K562 (cell line): Measurements from ENCODE around the gene P2RX3. TPM values are rescaled to one million over a fixed set of nuclear protein-coding genes. Genes with fewer than 3 reads are reported as not detected.
"Not testable (repeated sequence)": the region's sequence is repeated elsewhere in the genome, so short reads cannot be mapped to it uniquely, and the experiment has no call there.

Experiments used
- ATAC-seq: fragments of 200-7000 bp; cut with Tn5 transposase; 3 replicates; pipeline ENCODE4 v1.9.1; 2020; ENCODE audit warnings: moderate library complexity
- BruUV-seq: library from RNA; stranded (reverse); fragments of 400-500 nt; replicated peaks from 2 replicates; lab custom pipeline; 2021; lab: Mats Ljungman, UMichigan
- CTCF ChIA-PET: fragments of 300-600 bp; formaldehyde crosslinking; extraction: SDS; loops from one replicate; lab custom pipeline; 2021; ENCODE audit warnings: low intra/inter-chr PET ratio; lab: Yijun Ruan, JAX
- POLR2A ChIA-PET: fragments of 300-600, 350-650 bp; sonication (Branson Sonifier 250); formaldehyde crosslinking; extraction: SDS; loops from one replicate; lab custom pipeline; 2021; ENCODE audit warnings: antibody characterized with exemption, inconsistent platforms; lab: Yijun Ruan, JAX
- DNase-seq, 4 experiments: peaks; one replicate each; pipeline versions ENCODE4 v3.0.0 to v3.0.0-alpha.2; 2011 to 2018; ENCODE audit warnings: low spot score in 3 of 4, mixed read lengths in 3 of 4; ENCODE audit errors: extremely low read depth in 1 of 4
- FAIRE-seq: peaks from 2 replicates; lab custom pipeline; 2011; peaks lifted over from hg19 to GRCh38; lab: Jason Lieb, UNC
- H2AFZ ChIP-seq: 2 replicates; pipeline ENCODE4 v1.6.0; 2011; ENCODE audit warnings: low read depth, low read length, control low read depth, inconsistent platforms
- H3K27ac ChIP-seq: fragments of 200-600 bp; 3 replicates; pipeline ENCODE4 v1.8.0; 2011; ENCODE audit warnings: low read depth, mild to moderate bottlenecking, control low read depth, inconsistent platforms, low read length, moderate library complexity, mixed read lengths; ENCODE audit errors: extremely low read depth
- H3K27me3 ChIP-seq, 2 experiments: fragments of 300-600 bp in 1 of 2; 2 replicates in 1 of 2; 3 replicates in 1 of 2; pipeline versions ENCODE4 v1.6.0 to v1.8.0; 2011; ENCODE audit warnings: inconsistent platforms in 2 of 2, low read length in 2 of 2, mild to moderate bottlenecking in 1 of 2, mixed read lengths in 1 of 2, moderate library complexity in 1 of 2; ENCODE audit not compliant: control insufficient read depth in 2 of 2, insufficient read depth in 2 of 2
- H3K36me3 ChIP-seq: fragments of 300-600 bp; 3 replicates; pipeline ENCODE4 v1.8.0; 2011; ENCODE audit warnings: mild to moderate bottlenecking, low read length, inconsistent platforms; ENCODE audit not compliant: control insufficient read depth, insufficient read depth
- H3K4me1 ChIP-seq, 2 experiments: fragments of 200-600 bp in 1 of 2; replicated peaks in 1 of 2; 2 replicates in 1 of 2; 3 replicates in 1 of 2; pipeline versions ENCODE4 v1.5.1 to v1.8.0; 2011; ENCODE audit warnings: inconsistent platforms in 2 of 2, low read length in 2 of 2, mild to moderate bottlenecking in 1 of 2, mixed read lengths in 1 of 2, moderate library complexity in 1 of 2; ENCODE audit not compliant: control insufficient read depth in 2 of 2, insufficient read depth in 2 of 2
- H3K4me2 ChIP-seq: 2 replicates; pipeline ENCODE4 v1.6.1; 2011; ENCODE audit warnings: low read length, control low read depth, inconsistent platforms, mixed read lengths; ENCODE audit not compliant: insufficient read depth
- H3K4me3 ChIP-seq: fragments of 200-600 bp; sonication (generic), shearing (Covaris generic); 2 replicates; pipeline ENCODE4 v1.5.1; 2016; ENCODE audit warnings: control low read depth, inconsistent platforms
- H3K79me2 ChIP-seq: fragments of 200-600 bp; 3 replicates; pipeline ENCODE4 v1.8.0; 2011; ENCODE audit warnings: low read length, inconsistent platforms; ENCODE audit not compliant: control insufficient read depth, insufficient read depth
- H3K9ac ChIP-seq, 2 experiments: 2 replicates each; pipeline versions ENCODE4 v1.6.0 to v1.6.1; 2011; ENCODE audit warnings: low read depth in 2 of 2, low read length in 2 of 2, control low read depth in 1 of 2, inconsistent platforms in 1 of 2, mild to moderate bottlenecking in 1 of 2, mixed read lengths in 1 of 2; ENCODE audit not compliant: insufficient read depth in 1 of 2
- H3K9me1 ChIP-seq: one replicate; pipeline ENCODE4 v1.6.0; 2011; ENCODE audit warnings: inconsistent platforms, mild to moderate bottlenecking, low read length, moderate library complexity; ENCODE audit not compliant: control insufficient read depth, insufficient read depth
- H3K9me3 ChIP-seq: replicated peaks from 2 replicates; pipeline ENCODE4 v1.5.1; 2011; ENCODE audit warnings: low read depth, low read length, inconsistent platforms; ENCODE audit not compliant: control insufficient read depth, insufficient read depth
- H4K20me1 ChIP-seq: replicated peaks from 2 replicates; pipeline ENCODE4 v1.6.1; 2011; ENCODE audit warnings: low read length, inconsistent platforms, mixed read lengths; ENCODE audit not compliant: control insufficient read depth, insufficient read depth
- BCOR ChIP-seq: fragments of 450-650 bp; IDR thresholded peaks from 2 replicates; pipeline ENCODE4 v1.6.1; 2016
- KDM1A ChIP-seq, 2 experiments: fragments of 450-650 bp; IDR thresholded peaks; 2 replicates each; pipeline ENCODE4 v1.6.1; 2016; ENCODE audit warnings: mild to moderate bottlenecking in 2 of 2
- POLR2B ChIP-seq: fragments of 450-650 bp; IDR thresholded peaks from 2 replicates; pipeline ENCODE4 v1.6.1; 2018; ENCODE audit warnings: low read depth; ENCODE audit not compliant: partially characterized antibody
- RBM25 ChIP-seq: fragments of 200-400 bp; formaldehyde crosslinking; IDR thresholded peaks from 2 replicates; pipeline ENCODE4 v1.6.1; 2018; ENCODE audit warnings: low read length, low read depth, moderate library complexity; ENCODE audit not compliant: severe bottlenecking
- SMARCA5 ChIP-seq: fragments of 450-650 bp; IDR thresholded peaks from 2 replicates; pipeline ENCODE4 v1.6.1; 2016
- SNRNP70 ChIP-seq: fragments of 200-400 bp; formaldehyde crosslinking; optimal IDR thresholded peaks from 2 replicates; pipeline ENCODE3; 2017; ENCODE audit warnings: low read depth, low read length
- SRSF1 ChIP-seq: fragments of 200-400 bp; formaldehyde crosslinking; IDR thresholded peaks from 2 replicates; pipeline ENCODE4 v1.6.1; 2017; ENCODE audit warnings: mild to moderate bottlenecking, low read depth, low read length, moderate library complexity
- ZBTB43 ChIP-seq: sonication (generic); formaldehyde crosslinking; IDR thresholded peaks from 2 replicates; pipeline ENCODE4 v1.8.0; 2023; ENCODE audit warnings: mild to moderate bottlenecking, missing genetic modification reagents
- ZMIZ1 ChIP-seq, 2 experiments: fragments of 150-350 bp in 1 of 2; IDR thresholded peaks; 2 replicates each; pipeline ENCODE4 v1.6.1; 2012 to 2016; ENCODE audit warnings: low read depth in 2 of 2, low read length in 2 of 2, mild to moderate bottlenecking in 1 of 2, moderate library complexity in 1 of 2
- ZNF146 ChIP-seq: IDR thresholded peaks from one replicate; pipeline ENCODE4 v1.6.1; 2018; ENCODE audit warnings: missing compliant biosample characterization; ENCODE audit not compliant: unreplicated experiment
- in situ Hi-C: fragments of 300-500 bp; cut with MboI; formaldehyde crosslinking; loops from 4 replicates; pipeline ENCODE4 v1.15.0; 2018; ENCODE audit warnings: inconsistent platforms, mixed read lengths
- intact Hi-C: fragments of 100-400 bp; cut with micrococcal nuclease; formaldehyde crosslinking; loops from 2 replicates; pipeline ENCODE4 v1.14.2; 2022
- polyA plus RNA-seq, 8 experiments: library from polyadenylated mRNA; depleted of rRNA in 4 of 8; stranded (reverse) in 5 of 8; unstranded in 3 of 8; fragments of >200 nt; fragmentation: Nextera tagmentation in 2 of 8; fragmentation: Illumina TruSeq in 1 of 8; extraction: Ambion mirVana in 2 of 8; extraction: Trizol in 1 of 8; gene quantifications; 2 replicates each; pipeline versions ENCODE4 v1.2.1 to v1.2.3, GENCODE V29; 2011 to 2014; ENCODE audit warnings: inconsistent platforms in 1 of 8, missing spikeins in 1 of 8
- total RNA-seq, 7 experiments: library from RNA; depleted of rRNA in 6 of 7; stranded (reverse); fragments of >200 nt in 6 of 7; fragmentation: Illumina TruSeq in 2 of 7; extraction: Trizol in 2 of 7; gene quantifications; 2 replicates each; pipeline versions ENCODE4 v1.2.1 to v1.2.3, GENCODE V29; 2011 to 2021; ENCODE audit warnings: low replicate concordance in 1 of 7

P2RX3 gene
- total and polyA plus RNA-seq, 9 of the 15 experiments (the other 6 are each of a cell fraction or from before 2014, with no cell fraction given): not detected

GRCh38 chr11:57360991-57361390, 22.8 kb downstream of the P2RX3 start (continued):
- TF ChIP-seq POLR2B: no peak
- TF ChIP-seq SNRNP70: no peak
- TF ChIP-seq ZBTB43 (CRISPR knock-in tag): no peak
- no peak for TF ChIP-seq ZMIZ1 (IDR thresholded peaks at IDR 0.05; ENCODE audit: low read depth in 2 of 2, low read length in 2 of 2)
- TF ChIP-seq SRSF1: no peak

- ATAC-seq, intact Hi-C loops, FAIRE-seq: not testable (repeated sequence)
These were observed 23.3 kb downstream of the P2RX3 start for GRCh38 chr11:57361420-57361819.

More at GRCh38 chr11:57361420-57361819, 23.3 kb downstream of the P2RX3 start:
- peaks cover 14 to 21% of the 10 kb centered on the region in 2 experiments for H3K4me1 ChIP-seq
- H3K27me3 ChIP-seq, H3K9me1 ChIP-seq, H3K9ac ChIP-seq, in situ Hi-C loops, H3K4me2 ChIP-seq, DNase-seq, H3K9me3 ChIP-seq, CTCF ChIA-PET, H3K4me3 ChIP-seq, H3K36me3 ChIP-seq, H3K79me2 ChIP-seq, H2AFZ ChIP-seq, H4K20me1 ChIP-seq, BruUV-seq, H3K27ac ChIP-seq: not testable (repeated sequence)
- POLR2A ChIA-PET: interaction anchor here (0.9 kb wide), 2 partner anchors 10 to 18 kb away, joined by 4 read pairs; no protein-coding TSS in a partner anchor
- TF ChIP-seq BCOR: peak; percentile 54; the same call in 1 of the 2 replicates
- TF ChIP-seq KDM1A (IDR thresholded peaks at IDR 0.05): 0 out of 4 replicates have a peak, but pooled peaks of 1 of the 2 experiments have one; percentile 25
- peak; percentile 26; the same call in 1 of the 2 replicates for TF ChIP-seq SMARCA5
- TF ChIP-seq RBM25: peak; percentile 41
- TF ChIP-seq ZNF146 (CRISPR knock-in tag): peak; percentile 99
